ENCODE measurements around the gene PHGDH. TPM values are rescaled to one million over a fixed set of nuclear protein-coding genes. Genes with fewer than 3 reads are reported as not detected.

The PHGDH gene
- total RNA-seq, 1 donor from 2014 or later, result 151 TPM

- TF ChIP-seq CTCF (IDR thresholded peaks at IDR 0.05; ENCODE audit: unreplicated experiment), result no peak
- no peak overlapping the region for H3K4me3 Mint-ChIP-seq
- no peaks in the 10 kb centered on the region for H3K9me3 Mint-ChIP-seq
- no peak overlapping the region for H3K27ac Mint-ChIP-seq
- DNase-seq (ENCODE audit: low spot score in 2 of 2, unreplicated experiment in 2 of 2), result no peak
- H3K27me3 Mint-ChIP-seq (ENCODE audit: low read depth), result no peaks in the 10 kb centered on the region
- H3K36me3 Mint-ChIP-seq, result peaks cover 49% of the 10 kb centered on the region
- H3K4me1 Mint-ChIP-seq, result peaks cover 3% of the 10 kb centered on the region
These were observed 13.9 kb downstream of the PHGDH start for GRCh38 chr1:119725626-119726025.

GRCh38 chr1:119727991-119728390, 16.3 kb downstream of the PHGDH start:
- DNase-seq (ENCODE audit: low spot score in 2 of 2, unreplicated experiment in 2 of 2), result no peak
- H3K4me3 Mint-ChIP-seq, result no peak overlapping the region
- no peak overlapping the region for H3K27ac Mint-ChIP-seq
- peaks cover 37% of the 10 kb centered on the region for H3K36me3 Mint-ChIP-seq
- H3K4me1 Mint-ChIP-seq, result no peaks in the 10 kb centered on the region
- no peak for TF ChIP-seq CTCF (IDR thresholded peaks at IDR 0.05; ENCODE audit: unreplicated experiment)
- H3K9me3 Mint-ChIP-seq, result no peaks in the 10 kb centered on the region
- no peaks in the 10 kb centered on the region for H3K27me3 Mint-ChIP-seq (ENCODE audit: low read depth)

DNA sequence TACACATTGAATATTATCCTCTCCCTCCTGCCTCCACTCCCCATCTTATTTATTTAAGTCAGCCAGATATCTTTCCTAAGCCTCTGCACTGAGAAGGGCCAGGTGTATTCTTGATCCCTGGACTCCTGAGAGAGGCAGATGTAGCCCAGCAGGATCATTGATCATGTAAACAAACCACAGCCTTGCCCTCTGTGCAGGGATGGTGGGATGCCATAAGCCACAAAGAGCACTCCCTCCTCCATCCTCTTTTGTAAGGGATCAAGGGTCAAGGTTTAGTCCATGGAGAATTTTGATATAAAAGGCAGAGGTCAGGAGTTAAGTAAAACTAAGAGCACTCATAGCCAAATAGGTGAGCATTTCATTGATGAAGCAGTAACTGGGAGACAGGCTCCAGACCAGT, 17.3 kb downstream of the PHGDH start:
- DNase-seq (ENCODE audit: low spot score in 2 of 2, unreplicated experiment in 2 of 2), result no peak
- Mint-ChIP-seq H3K4me3 (no peak overlapping the region), H3K9me3 (no peaks in the 10 kb centered on the region), H3K27ac (no peak overlapping the region), H3K4me1 (no peaks in the 10 kb centered on the region), H3K36me3 (peaks cover 34% of the 10 kb centered on the region), H3K27me3 (ENCODE audit: low read depth) (no peaks in the 10 kb centered on the region)
- TF ChIP-seq CTCF (IDR thresholded peaks at IDR 0.05; ENCODE audit: unreplicated experiment), result no peak

GRCh38 chr1:119731060-119731459, 19.3 kb downstream of the PHGDH start:
- H3K27ac Mint-ChIP-seq, result no peak overlapping the region
- no peak for TF ChIP-seq CTCF (IDR thresholded peaks at IDR 0.05; ENCODE audit: unreplicated experiment)
- H3K4me1 Mint-ChIP-seq, result no peaks in the 10 kb centered on the region
- H3K9me3 Mint-ChIP-seq, result no peaks in the 10 kb centered on the region
- peaks cover 42% of the 10 kb centered on the region for H3K36me3 Mint-ChIP-seq
- no peak overlapping the region for H3K4me3 Mint-ChIP-seq
- H3K27me3 Mint-ChIP-seq (ENCODE audit: low read depth), result no peaks in the 10 kb centered on the region
- no peak for DNase-seq (ENCODE audit: low spot score in 2 of 2, unreplicated experiment in 2 of 2)

DNA sequence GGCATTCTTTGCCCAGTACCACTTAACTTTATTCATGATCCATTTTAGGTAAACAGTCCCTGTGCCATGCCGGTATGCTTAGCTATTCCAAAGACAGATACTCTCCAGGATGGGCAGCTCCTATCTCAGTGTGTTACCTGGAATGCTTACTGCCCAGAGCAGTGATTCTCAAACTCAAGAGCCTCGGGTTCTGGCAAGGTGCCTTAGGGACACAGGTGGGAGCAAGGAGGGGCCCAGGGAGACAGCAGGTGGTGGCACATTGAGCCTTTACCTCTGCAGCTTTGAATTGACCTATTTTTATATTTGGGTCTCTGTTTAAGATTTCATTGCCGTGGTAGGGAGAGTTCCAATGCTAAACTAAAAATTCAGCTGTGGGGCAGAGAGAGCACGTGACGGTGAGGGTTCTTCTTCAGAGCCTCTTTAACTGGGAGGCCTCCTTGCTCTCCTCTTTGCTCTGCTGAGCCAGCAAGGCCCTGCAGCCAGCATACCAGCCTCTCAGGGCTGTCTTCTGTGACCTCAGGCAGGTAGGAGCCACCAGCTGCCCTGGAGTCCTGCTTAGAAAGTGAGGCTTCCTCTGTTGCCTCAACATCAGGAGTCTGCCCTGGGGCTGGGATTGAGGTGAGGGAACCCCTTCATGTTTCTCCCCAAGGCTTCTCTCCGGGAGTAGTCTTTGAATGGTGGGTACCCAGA, 20.2 kb downstream of the PHGDH start:
- Mint-ChIP-seq H3K27ac (no peak overlapping the region), H3K4me3 (no peak overlapping the region), H3K4me1 (no peaks in the 10 kb centered on the region), H3K36me3 (peaks cover 42% of the 10 kb centered on the region), H3K9me3 (no peaks in the 10 kb centered on the region), H3K27me3 (ENCODE audit: low read depth) (no peaks in the 10 kb centered on the region)
- no peak for TF ChIP-seq CTCF (IDR thresholded peaks at IDR 0.05; ENCODE audit: unreplicated experiment)
- DNase-seq (ENCODE audit: low spot score in 2 of 2, unreplicated experiment in 2 of 2), result no peak
